NCI-H146 treated with DMSO at 0.1 percent for 48 hours (cell line): Measurements from ENCODE around the gene MIB1.
A peak's percentile ranks its signal among the peaks of the same experiment; 100 is the strongest.

Source experiments
- DNase-seq: peaks from one replicate; lab custom pipeline; 2025; ENCODE audit not compliant: unreplicated experiment; lab: John Stamatoyannopoulos, UW

MIB1 gene

DNA sequence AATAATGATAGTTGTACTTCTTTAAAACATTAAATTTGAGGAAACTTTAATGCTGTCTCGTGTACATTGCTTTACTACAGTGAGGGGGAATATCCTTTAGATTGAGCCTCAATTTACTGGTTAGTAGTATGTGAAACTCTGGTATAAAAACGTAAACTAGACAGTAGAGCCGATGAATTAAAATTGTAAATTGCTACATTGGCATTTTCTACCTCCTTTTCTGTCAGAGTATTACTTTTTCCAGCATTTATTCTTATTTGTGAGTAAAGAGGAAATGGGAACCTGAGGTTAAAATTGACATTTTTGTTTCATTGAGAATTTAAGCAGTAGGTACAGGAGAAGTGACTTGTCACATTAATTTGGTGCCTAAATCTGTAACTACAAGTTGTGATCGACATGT, 128.2 kb downstream of the MIB1 start:
- no peak for DNase-seq

DNA sequence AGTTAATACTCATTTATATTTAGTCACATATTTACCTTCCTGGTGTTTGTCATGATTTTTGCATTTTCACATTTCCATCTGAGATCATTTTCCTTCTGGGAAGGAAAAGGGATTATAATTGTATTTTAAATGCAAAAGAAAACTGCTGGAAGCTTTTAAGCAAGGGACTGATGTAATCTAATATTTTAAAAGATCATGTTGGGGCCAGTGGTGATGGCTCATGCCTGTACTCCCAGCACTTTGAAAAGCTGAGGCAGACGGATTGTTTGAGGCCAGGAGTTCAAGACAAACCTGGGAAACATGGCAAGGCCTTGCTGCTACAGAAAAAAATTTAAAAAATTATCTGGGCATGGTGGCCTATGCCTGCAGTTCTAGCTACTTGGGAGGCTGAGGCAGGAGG, 149.0 kb downstream of the MIB1 start:
- DNase-seq, result no peak

DNA sequence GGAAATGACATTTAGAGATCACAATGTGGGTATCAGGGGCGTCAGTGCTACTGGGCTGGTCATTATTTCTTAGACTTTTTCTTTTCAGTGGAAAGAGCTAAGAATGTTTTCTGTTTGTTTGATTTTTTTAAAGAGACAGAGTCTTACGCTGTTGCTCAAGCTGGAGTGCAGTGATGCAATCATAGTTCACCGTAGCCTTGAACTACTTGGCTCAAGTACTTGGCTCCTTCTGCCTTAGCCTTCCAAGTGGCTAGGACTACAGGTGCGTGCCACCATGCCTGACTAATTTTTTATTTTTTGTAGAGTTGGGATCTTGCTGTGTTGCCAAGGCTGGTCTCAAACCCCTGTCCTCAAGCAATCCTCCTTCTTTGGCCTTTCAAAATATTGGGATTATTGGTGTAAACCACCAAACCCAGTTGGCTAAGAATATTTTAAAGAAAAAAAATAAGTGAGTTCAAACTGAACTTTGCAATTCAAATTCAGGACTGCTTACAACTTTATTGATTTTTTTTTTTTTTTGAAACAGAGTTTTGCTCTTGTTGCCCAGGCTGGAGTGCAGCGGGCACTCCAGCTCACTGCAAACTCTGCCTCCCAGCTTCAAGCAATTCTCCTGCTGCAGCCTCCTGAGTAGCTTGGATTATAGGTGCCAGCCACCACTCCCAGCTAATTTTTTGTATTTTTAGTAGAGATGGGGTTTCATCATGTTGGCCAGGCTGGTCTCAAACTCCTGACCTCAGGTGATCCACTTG, 154.2 kb downstream of the MIB1 start:
- DNase-seq, result no peak

DNA sequence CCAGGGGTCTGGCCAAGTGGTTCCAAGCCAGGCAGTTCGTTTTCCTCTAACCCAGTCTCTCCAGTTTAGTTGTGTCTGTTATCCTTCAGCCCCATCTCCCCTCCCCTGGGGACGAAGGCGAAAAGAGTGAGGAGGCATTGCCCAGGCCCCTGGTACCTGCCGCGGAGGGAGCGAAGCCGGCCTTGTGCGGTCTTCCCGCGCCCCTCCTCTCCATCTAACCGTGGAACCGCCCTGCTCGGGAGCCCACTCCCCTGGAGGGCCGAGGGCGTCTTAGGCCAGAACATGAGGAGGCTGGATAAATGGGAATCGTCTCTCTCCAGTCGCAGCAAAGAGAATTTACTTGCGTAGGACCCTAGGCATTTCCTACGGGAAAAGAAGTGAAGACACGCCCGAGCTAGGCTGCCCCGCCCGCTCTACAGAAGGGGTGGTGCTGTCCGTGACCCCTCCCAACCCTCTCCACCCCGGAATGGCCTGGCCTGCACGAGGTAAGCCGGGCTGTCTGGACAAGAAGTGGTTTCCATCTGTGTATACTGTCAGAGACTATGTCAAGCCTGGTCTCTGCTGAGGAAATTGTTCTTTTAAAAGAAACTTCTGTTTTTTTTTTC, 156.2 kb downstream of the MIB1 start:
- DNase-seq, result no peak

DNA sequence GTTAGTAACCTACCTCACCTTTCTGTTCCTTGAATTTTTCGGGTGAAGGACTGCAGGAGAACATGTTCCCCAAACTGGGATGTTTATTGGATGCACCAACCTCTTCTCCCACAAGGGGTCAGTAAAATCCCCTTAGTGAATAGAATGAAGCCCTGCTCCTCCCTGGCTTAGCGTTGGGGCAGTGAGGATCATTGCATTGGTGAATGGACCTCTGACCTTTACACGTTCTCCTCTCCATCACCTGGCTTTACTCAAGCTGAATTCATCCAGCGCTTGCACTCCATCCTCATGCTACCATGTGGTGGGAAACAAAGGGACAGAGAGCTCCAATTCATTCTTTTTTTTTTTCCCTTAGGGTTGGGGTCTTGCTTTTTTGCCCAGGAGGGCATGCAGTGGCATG, 157.2 kb downstream of the MIB1 start:
- peak; percentile 79 for DNase-seq

DNA sequence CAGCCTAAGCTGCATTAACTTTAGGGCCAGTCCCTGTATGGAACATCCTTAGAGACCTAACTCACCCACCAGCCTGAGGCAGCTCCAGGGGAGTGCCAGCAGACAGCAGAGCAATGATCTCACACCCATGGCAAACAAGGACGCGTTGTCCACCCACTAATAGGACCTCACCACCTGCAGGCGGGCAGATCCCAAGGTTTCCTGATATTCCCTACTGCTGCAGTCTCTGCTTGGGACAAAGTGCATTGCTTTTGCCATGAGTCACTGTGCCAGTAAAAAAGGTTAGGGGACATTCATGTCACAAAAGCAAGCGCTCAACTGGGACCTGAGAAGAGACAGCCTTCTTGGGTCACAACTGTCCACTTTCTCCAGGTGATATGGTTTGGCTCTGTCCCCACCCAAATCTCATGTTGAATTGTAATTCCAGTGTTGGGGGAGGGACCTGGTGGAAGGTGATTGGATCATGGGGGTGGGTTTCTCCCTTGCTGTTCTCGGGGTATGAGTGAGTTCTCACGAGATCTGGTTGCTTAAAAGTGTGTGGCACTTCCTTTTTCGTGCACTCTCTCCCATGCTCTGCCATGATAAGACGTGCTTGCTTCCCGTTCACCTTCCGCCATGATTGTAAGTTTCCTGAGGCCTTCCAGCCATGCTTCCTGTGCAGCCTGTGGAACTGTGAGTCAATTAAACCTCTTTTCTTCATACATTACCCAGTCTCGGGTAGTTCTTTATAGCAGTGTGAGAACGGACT, 160.2 kb downstream of the MIB1 start:
- DNase-seq, result no peak

DNA sequence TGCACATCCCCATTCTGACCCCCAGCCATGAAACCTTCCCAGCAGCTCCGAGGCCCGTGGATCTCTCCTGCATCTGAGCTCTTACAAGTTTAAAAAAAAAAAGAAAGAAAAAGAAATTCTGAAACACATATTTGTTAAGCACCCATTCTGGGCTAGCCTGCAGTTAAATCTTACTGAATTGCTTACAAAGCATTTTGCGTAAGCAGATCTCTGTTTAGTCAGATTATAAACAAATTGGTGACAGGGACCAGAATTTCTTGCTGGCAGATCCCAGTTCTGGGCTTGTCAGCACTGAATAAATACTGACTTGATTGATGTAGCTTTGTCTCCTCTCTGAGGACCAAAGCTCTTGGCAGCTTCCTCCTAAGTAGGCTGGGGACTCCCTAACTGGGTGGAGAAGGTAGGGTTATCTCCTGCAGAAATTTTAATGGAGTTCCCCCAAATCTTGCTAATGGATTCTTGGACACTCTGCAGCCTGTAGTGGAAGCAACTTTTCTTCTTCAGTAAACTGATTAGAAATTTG, 160.9 kb downstream of the MIB1 start:
- DNase-seq, result no peak

DNA sequence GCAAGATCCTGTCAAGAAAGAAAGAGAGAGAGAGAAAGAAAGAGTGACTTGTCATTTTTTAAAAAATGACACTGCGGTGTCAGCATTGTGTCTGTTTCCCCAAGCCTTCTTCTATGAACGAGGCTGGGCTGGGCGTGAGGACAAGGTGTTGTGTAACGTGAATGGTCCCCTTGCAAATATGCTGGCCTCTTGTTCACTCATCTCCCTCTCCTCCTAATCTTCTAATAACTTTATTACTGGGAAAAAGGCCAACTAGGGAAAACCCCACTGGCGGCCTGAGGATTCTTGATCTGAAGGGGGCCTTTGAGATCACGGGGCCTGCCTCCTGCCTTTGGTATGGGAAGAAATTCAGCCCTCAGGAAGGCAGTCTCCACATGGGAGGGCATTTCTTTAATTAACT, 163.1 kb downstream of the MIB1 start:
- DNase-seq, result no peak

DNA sequence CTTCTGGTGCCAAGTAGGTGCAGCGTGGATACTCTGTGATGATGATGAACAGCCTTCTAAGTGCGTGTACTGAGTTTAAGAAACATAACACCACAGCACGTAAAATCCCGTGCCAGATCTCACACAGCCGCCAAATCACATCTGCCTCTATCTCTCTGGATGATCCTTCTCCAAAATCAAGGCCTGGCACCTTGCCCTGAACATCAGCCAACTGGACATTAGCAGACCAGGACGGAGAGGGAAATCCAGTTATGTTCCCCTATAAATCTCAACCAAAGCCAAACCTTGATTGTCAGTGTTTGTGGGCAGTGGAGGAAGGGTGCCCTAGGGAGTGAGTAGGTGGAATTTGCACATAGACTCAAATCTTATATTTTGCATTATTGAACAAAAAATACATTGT, 164.3 kb downstream of the MIB1 start:
- DNase-seq, result no peak

DNA sequence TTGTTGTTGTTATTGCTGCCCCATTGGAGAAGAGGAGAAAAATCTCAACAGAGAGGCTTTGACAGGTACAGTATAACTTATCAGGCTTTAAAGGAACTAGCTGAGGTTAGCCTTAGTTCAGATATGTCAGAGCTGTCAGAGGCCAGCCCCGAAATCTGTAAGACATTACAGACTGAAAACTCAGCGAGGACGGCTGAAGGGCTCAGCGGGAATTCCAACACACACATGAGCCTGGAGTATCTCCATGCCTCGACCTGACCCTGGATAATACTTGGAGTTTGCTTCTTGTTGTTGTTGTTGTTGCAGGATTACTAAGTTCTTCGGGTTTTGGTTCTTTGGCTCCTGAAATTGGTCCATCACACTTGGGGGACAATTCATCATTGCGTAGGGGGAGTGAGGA, 166.9 kb downstream of the MIB1 start:
- DNase-seq, result no peak

DNA sequence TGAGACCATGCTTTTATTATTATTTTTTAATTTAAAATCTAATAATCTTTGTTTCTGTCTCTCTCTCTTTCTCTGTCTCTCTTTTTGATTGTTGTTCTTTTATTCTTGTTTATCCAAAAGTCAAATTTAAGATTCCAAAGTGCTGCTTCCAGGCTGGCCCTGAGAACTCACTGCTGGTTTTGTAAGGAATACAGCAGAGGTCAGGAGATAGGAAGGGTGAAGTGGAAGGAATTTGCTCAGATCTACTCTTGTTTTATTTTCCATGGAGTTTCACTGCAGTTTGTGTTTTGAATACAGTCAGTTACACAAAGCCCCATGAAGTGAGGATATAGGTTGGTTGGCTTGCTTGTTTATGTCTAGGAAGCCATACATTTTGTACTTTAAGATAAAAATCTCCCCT, 168.1 kb downstream of the MIB1 start:
- DNase-seq, result no peak

DNA sequence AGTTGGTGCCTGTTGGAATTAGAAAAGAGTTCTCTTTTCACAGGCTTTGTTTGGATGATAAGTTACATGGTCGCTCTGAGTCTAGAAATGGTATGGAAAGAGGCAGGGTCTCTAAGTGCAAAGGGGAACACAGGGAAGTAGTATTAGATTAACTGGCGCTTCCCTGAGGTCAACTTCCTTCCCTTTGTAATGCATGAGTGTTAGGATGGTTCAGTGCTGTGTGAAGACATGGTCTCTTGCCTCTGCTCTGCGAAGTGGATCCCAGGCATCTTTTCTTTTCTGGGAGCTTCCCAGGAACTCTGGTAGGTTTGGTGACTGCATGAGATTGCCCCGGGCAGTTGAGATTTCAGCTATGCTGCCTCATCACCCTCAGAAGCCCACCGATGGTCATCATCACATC, 170.3 kb downstream of the MIB1 start:
- DNase-seq, result no peak

DNA sequence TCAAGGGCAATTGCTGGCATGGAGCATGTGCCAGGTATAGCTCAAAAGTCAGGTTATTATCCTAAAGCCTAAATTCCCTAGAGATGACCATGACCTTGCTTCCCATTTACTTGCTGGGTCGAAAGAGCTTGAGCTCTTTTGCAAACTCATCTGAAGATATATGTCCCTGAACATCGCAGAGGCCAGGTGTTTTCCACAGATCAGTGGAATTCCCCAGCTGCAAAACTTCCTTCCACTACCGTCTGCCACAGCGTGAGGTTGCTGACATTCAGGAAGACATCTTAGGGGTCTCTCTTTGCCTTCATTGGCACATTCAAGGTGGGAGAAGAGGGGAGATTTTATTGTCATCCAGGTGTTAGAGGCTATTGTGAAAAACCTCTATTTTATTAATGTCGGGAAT, 171.0 kb downstream of the MIB1 start:
- DNase-seq, result no peak

DNA sequence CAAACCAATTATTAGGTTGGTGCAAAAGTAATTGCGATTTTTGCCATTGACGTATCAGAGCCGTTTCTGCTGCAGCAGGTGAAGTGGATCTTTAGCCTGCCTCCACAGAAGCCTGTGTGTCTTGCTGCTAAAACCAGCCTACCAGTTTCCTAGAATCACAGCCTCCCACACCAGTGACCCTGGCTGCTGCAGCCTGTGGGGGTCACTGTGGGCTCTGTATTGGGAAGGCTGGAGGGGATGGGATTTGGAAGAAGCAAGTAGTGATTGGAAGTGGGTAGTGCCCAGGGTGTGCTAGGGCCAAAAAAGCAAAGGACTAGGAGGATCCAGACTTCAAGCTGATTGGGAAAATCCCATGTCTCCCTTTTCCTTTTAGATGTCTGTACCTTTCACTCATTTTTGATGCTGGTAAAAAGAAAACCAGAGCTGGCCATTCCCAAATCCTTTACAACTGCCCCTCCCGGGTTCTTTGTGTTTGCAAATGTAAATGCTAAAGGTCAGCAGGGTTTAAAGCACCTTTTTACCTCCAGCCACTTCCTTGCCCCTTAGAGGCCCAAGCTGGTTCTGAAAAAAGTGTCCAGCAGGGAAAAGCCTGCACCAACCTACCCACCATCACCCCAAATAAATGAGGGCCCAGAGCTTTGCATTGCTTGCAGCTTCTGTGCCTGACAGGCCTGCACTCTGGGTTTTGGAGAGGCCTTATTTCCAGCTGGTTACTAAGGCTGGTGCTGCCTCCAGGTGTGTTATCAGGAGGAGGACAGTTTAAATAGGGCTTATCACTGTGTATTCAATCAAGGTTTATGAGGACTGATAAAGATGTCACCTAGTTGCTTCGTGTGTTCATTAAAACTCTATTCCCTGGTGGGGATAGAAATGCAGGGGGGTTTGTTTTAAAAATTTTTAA, 172.0 kb downstream of the MIB1 start:
- peak; percentile 90 for DNase-seq

DNA sequence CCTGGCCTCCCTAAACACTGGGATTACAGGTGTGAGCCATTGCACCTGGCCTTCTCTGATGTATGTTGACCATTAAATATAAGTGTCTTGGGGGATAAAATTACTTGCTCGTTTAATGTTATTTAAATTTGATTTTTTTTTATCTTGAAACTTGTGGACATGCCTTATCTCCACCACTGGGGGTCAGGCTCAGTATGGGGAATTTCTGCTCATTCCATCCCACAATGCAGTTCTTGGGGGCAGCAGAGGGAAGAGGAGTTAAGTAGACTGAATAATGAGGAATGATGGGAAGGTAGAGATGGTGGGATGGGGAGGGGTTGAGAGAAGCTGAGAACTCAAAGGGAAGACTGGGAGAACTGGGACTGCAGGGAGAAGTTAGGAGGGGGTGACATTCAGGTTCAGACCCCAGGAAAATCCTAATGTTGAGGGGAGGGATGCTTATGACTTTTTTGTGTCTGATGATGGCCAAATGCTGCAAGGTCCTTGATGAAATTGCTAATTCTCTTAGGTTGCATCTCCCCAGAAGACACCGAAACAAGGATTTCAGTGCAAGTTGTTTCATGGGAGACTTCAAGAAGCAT, 174.2 kb downstream of the MIB1 start:
- DNase-seq, result peak; percentile 92

DNA sequence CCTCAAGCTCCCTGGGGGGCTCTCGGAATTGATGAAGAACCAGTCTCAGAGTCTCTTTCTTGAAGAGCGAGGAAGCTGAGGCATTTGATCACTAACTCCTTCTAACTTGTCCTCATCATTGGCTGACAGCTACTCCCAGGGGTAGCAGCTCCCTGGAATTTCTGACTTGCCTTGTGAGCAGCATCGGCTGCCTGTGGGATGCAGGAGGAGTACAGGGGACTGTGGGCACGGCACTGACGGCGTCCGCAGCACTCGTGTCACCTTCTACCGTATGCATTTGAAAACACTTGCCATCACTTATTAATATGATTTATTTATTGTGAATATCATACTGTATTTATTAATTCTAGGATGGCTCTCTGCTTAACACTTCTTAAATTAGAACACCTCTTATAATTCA, 175.0 kb downstream of the MIB1 start:
- DNase-seq, result no peak

DNA sequence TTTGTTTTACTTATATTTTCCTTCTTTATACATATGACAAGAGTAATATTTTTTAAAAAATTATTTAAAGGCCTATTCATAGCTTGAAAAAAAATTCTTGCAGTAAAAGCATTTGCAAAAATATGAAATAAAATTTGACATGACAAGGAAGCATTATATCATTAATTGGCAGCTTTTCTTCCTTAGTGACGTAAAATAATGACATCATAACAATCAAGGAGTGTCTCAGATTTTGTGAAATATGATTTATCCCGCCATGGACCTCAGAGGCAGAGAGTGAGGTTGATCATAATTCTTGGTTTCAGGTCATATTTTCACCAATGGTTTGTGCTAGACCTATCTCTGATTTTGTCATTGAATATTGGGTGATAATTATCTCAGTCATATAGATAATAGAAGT, 176.0 kb downstream of the MIB1 start:
- DNase-seq, result no peak

DNA sequence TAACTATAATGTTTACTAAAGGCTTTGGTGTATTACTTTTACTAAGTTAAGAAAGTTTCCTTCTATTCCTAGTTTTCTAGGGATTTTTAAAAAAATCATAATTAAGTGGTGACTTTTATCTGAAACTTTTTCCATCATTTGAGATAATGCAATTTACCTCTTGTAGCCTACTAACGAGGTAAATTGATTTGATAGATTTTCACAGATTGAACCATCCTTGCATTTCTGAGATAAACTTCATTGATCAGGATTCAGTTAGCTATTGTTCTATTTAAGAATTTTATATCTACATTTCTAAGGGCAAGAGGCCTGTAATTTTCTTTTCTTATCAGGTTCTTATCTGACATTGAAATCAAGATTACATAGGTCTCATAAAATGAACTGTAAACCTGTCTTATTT, 178.1 kb downstream of the MIB1 start:
- no peak for DNase-seq
